Measurements from ENCODE around the gene CENPA. TPM values are rescaled to one million over a fixed set of nuclear protein-coding genes. Genes with fewer than 3 reads are reported as not detected.

CENPA gene
- total RNA-seq, 3 donors from 2014 or later (not counting 1 experiment from before 2014, with no cell fraction given) = 0.38 to 0.52 (median 0.50) TPM

DNA sequence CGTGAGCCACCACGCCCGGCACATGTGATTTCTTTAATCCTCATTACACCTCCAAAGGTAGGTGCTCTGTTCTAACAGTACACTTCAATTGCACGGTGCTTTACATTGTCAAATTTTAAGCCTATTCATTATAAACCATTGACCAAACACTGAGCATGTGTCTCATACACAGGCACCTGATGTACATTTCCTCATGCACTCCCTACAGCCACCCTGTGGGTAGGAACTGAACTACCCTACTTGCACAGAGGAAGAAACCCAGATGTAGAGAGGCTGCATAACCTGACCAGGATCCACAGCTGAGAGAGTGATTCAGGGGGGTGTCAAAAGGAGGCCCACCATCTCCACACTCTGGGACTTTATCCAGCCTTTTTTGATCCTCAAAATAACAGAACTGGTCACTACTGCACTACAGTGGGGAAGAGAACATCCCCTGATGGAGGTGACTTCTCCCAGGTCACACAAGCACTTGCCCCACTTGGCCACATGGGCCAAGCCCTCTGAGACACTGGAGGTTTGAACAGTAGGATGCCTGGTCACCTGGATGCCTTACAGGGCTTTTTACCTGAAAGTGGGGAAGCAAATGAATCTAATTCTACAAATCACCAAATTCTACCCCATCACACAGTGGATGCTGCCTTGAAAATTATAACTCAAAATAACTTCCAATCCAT is 55.2 kb downstream of the CENPA start:
- H3K27me3 ChIP-seq (ENCODE audit: control insufficient read depth, insufficient read depth, low read length) = peaks cover 8% of the 10 kb centered on the region
- Mint-ChIP-seq H3K27me3 (ENCODE audit: low read depth in 2 of 2) (peaks cover 21 to 34% of the 10 kb centered on the region in 2 donors), H3K36me3 (no peaks in the 10 kb centered on the region), H3K9me3 (no peaks in the 10 kb centered on the region), H3K4me3 (no peak overlapping the region), H3K27ac (no peak overlapping the region), H3K4me1 (peaks cover 0 to 2% of the 10 kb centered on the region in 2 donors)
- ATAC-seq (no peak), DNase-seq (no peak)
- no peaks in the 10 kb centered on the region for H3K4me1 ChIP-seq (ENCODE audit: control insufficient read depth, insufficient read depth, low read length)
- H3K36me3 ChIP-seq (ENCODE audit: control insufficient read depth, insufficient read depth, low read length) = no peaks in the 10 kb centered on the region
- WGBS (ENCODE audit: insufficient coverage) = 82% methylated on average over 4 of the region's 4 CpGs
- intact Hi-C loops (cut with micrococcal nuclease) = loop anchor here (10.0 kb wide), 2 partner anchors 84 to 444 kb away; partner anchors contain the start of gene TRIM54
- no peak for TF ChIP-seq CTCF (IDR thresholded peaks at IDR 0.05)
- no peaks in the 10 kb centered on the region for H3K9me3 ChIP-seq (ENCODE audit: control insufficient read depth, insufficient read depth, low read length)
- no peak overlapping the region for H3K27ac ChIP-seq (ENCODE audit: low read length)
- H3K4me3 ChIP-seq (ENCODE audit: low read length) = no peak overlapping the region

GRCh38 chr2:26843041-26843440 is 57.2 kb downstream of the CENPA start:
- intact Hi-C loops (cut with micrococcal nuclease) = loop anchor here (10.0 kb wide), 2 partner anchors 82 to 442 kb away; partner anchors contain the start of gene TRIM54
- peaks cover 31% of the 10 kb centered on the region in 2 donors for H3K27me3 Mint-ChIP-seq (ENCODE audit: low read depth in 2 of 2)
- no peak for TF ChIP-seq CTCF (IDR thresholded peaks at IDR 0.05)

More at GRCh38 chr2:26843041-26843440, 57.2 kb downstream of the CENPA start:
- ATAC-seq (no peak), DNase-seq (no peak)
- no peak overlapping the region for H3K27ac Mint-ChIP-seq
- Histone ChIP-seq H3K27ac (ENCODE audit: low read length) (no peak overlapping the region), H3K4me3 (ENCODE audit: low read length) (no peak overlapping the region), H3K4me1 (ENCODE audit: control insufficient read depth, insufficient read depth, low read length) (peaks cover 12% of the 10 kb centered on the region), H3K36me3 (ENCODE audit: control insufficient read depth, insufficient read depth, low read length) (no peaks in the 10 kb centered on the region), H3K27me3 (ENCODE audit: control insufficient read depth, insufficient read depth, low read length) (peaks cover 24% of the 10 kb centered on the region), H3K9me3 (ENCODE audit: control insufficient read depth, insufficient read depth, low read length) (no peaks in the 10 kb centered on the region)
- no peaks in the 10 kb centered on the region for H3K9me3 Mint-ChIP-seq
- no peaks in the 10 kb centered on the region for H3K36me3 Mint-ChIP-seq
- peaks cover 0 to 7% of the 10 kb centered on the region in 2 donors for H3K4me1 Mint-ChIP-seq
- no peak overlapping the region for H3K4me3 Mint-ChIP-seq
- WGBS (ENCODE audit: insufficient coverage) = 67% methylated on average over 3 of the region's 4 CpGs

Other genes with a start within 250 kb of the CENPA start
- not detected for gene CIB4, start 144.7 kb upstream of the CENPA start, total RNA-seq
- gene KCNK3, start 93.3 kb upstream of the CENPA start, total RNA-seq = not detected
- 10 to 100 TPM; 30.0 to 35.6 (median 30.4) TPM for gene SLC35F6, start 21.8 kb upstream of the CENPA start, total RNA-seq
- not detected for gene DPYSL5, start 62.1 kb downstream of the CENPA start, total RNA-seq
- gene MAPRE3, start 184.6 kb downstream of the CENPA start, total RNA-seq = 1 to 10 TPM; 3.9 to 5.0 (median 4.2) TPM
- gene TMEM214, start 246.9 kb downstream of the CENPA start, total RNA-seq = 10 to 100 TPM; 64.9 to 81.1 (median 79.2) TPM